ENCODE data around the gene PHACTR1.

DNA sequence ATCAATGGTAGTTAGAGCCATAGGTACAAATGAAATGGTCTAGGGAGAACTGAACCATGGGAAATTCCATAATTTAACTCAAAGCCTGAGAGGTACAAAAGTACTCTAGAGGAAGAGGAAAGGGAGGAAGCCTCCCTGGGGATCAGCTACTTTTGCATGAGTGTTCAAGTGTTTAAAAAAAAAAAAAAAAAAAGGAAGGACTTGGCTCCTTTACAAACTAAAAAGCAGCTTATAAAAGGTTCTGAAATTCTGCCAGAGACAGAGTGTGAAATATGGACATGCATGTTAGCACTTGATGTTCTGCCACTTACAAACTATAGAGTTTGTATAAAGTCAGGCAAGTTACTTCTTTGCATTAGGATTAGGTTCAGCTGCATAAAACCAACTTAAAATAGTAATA, 321.7 kb downstream of the PHACTR1 start:
- TF ChIP-seq POLR2AphosphoS5 (IDR thresholded peaks at IDR 0.05): no peak
- no peak for TF ChIP-seq POLR2A (IDR thresholded peaks at IDR 0.05)
- TF ChIP-seq, protein P1, sequence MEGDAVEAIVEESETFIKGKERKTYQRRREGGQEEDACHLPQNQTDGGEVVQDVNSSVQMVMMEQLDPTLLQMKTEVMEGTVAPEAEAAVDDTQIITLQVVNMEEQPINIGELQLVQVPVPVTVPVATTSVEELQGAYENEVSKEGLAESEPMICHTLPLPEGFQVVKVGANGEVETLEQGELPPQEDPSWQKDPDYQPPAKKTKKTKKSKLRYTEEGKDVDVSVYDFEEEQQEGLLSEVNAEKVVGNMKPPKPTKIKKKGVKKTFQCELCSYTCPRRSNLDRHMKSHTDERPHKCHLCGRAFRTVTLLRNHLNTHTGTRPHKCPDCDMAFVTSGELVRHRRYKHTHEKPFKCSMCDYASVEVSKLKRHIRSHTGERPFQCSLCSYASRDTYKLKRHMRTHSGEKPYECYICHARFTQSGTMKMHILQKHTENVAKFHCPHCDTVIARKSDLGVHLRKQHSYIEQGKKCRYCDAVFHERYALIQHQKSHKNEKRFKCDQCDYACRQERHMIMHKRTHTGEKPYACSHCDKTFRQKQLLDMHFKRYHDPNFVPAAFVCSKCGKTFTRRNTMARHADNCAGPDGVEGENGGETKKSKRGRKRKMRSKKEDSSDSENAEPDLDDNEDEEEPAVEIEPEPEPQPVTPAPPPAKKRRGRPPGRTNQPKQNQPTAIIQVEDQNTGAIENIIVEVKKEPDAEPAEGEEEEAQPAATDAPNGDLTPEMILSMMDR (IDR thresholded peaks at IDR 0.05): no peak
